Pericardium fibroblast (primary cell): ENCODE measurements around the gene ZNF326. TPM values are rescaled to one million over a fixed set of nuclear protein-coding genes. Genes with fewer than 3 reads are reported as not detected.

ENCODE experiments used
- total RNA-seq: library from RNA; depleted of rRNA; stranded (reverse); fragments of >200 nt; gene quantifications from 2 replicates; pipeline ENCODE4 v1.2.3, GENCODE V29; 2015

The ZNF326 gene
- total RNA-seq = 4.1 and 5.0 TPM in 2 replicates

GRCh38 chr1:89994805-89995597, at the start of gene ZNF326:
TSS of gene ZNF326 (plus strand) at chr1:89995110. CDS start at chr1:89995258, 148 bp downstream.

Other genes starting within 250 kb of the ZNF326 start
- 21.7 and 29.8 TPM in 2 replicates for gene LRRC8D, start 174.1 kb upstream of the ZNF326 start, total RNA-seq